ENCODE data around the gene PPP1CA. TPM values are rescaled to one million over a fixed set of nuclear protein-coding genes. Genes with fewer than 3 reads are reported as not detected.
"Not testable (repeated sequence)": the region's sequence is repeated elsewhere in the genome, so short reads cannot be mapped to it uniquely, and the experiment has no call there.

PPP1CA gene
- polyA plus RNA-seq, 1 donor, result 123 TPM

- no peak for DNase-seq (ENCODE audit: low read depth)
These were observed 3.0 kb upstream of the PPP1CA start for GRCh38 chr11:67404515-67405195.

- not testable (repeated sequence) for DNase-seq (ENCODE audit: low read depth)
These were observed 1.4 kb upstream of the PPP1CA start for GRCh38 chr11:67403085-67403484.

DNA sequence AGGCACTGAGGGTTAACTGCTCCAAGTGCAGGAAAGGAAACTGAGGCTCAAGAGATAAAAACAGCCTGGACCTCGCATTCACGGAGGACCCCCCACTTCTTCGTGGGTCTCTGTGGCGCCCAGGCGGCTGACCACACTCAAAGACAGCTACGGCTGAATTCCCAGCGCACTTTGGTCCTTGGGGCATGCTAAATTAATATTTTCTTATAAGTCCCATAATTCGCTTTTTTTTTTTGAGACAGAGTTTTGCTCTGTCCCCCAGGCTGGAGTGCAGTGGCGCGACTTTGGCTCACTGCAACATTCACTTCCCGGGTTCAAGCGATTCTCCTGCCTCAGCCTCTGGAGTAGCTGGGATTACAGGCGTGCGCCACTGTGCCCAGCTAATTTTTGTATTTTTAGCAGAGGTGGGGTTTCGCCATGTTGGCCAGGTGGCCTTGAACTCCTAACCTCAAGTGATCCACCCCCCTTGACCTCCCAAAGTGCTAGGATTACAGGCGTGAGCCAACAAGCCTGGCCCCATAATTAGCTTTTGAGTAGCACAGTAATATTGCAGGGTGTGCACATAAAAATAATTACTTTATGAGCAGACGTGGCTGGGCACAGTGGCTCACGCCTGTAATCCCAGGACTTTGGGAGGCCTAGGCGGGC is 658 bp upstream of the PPP1CA start:
- not testable (repeated sequence) for DNase-seq (ENCODE audit: low read depth)

DNA sequence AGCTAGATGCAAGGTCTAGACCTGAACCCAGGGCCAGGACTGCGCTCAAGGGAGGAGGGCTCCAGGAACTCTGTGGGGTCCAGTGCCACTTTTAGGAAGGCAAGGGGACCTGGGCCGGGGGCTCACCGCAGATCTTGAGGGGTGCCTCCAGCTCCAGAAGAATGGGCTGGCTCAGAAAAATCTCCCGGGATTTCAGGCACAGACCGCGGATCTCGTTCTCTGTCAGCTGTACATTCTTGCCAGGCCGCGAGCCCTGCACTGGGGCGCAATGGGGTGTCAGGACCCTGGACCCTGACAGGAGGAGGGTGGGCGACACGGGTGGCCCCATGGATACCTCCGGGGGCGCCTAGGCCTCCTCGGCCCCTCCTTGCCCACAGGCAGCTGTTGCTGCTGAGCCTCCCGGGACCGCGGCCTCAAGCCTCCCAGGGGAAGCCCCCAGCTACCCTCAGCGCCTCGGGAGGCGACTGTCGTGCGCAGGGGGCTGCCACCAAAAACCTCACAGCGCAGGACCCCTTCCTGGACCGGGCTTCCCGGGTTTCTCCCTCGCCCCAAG is 640 bp downstream of the PPP1CA start:
- no peak for DNase-seq (ENCODE audit: low read depth)

GRCh38 chr11:67400251-67400941 is 1.3 kb downstream of the PPP1CA start:
- DNase-seq (ENCODE audit: low read depth), result no peak

DNA sequence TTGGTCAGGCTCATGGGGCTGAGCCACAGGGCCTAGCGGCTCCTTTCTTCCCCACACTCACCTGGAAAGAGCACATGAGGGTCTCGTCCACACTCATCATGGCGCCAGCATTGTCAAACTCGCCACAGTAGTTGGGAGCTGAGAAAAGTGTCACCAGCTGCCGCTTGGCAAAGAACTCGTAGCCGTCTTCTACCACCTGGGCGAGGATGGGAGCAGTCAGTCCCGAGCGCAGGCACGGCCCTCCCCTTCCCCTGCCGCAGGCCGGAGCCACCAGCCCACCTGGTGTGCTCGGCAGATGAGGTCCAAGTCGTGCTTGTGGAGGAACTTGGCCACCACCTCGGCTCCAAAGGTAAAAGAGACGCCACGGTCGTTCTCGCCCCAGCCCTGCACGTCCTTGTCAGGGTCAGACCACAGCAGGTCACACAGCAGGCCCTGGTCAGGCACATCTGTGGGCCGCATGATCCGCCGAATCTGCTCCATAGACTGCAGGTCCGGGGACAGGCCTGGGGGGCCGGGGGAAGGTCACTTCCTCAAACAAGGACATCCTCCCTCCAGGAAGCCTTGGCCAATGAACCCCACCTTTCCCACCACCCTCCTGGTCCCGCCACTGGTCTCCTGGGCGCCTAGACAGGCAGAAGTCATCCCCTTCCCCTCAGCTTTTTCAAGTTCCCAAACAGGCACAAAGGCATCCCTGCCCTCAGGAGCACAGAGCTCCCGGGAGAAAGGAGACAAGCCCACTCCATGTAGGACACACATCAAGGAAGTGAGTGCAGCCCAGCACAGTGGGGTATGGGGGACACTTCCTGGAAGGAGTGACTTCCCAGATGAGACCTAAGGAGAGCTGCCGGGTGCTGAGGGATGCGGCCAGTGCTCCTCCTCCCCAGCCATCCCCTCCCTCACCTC is 2.7 kb downstream of the PPP1CA start:
- DNase-seq (ENCODE audit: low read depth), result no peak

- DNase-seq (ENCODE audit: low read depth), result no peak
These were observed 3.5 kb downstream of the PPP1CA start for GRCh38 chr11:67397986-67398660.

GRCh38 chr11:67397536-67397935 is 4.1 kb downstream of the PPP1CA start:
- DNase-seq (ENCODE audit: low read depth), result no peak

GRCh38 chr11:67396587-67397389 is 4.9 kb downstream of the PPP1CA start:
- DNase-seq (ENCODE audit: low read depth), result no peak

GRCh38 chr11:67396259-67396581 is 5.4 kb downstream of the PPP1CA start:
- DNase-seq (ENCODE audit: low read depth), result no peak

DNA sequence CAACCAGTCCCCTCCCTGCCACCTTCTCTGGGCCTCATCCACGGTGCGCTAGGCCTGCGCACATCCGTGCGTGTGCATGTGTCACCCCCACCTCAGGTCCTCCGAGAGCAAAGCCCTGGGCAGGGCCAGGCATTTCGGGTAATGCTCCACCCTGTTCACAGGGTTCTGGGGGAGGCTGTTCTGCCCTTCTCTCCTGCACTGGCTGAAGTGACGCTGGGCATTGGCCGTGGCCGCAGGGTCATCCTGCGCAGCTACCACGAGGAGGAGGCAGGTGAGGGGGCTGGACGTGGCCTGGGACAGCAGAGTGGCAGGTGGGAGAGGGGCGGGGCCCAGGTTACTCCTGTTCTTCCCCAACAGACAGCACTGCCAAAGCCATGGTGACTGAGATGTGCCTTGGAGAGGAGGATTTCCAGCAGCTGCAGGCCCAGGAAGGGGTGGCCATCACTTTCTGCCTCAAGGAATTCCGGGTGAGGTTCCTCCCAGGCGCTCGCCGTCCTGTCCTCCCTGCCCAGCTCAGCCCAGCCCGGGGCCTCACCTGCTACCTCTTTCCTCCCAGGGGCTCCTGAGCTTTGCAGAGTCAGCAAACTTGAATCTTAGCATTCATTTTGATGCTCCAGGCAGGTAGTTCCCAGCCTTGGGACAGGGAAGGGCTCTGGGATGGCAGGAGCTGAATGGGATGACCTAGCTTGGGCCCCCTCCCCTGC is 6.0 kb downstream of the PPP1CA start:
- DNase-seq (ENCODE audit: low read depth), result no peak

DNA sequence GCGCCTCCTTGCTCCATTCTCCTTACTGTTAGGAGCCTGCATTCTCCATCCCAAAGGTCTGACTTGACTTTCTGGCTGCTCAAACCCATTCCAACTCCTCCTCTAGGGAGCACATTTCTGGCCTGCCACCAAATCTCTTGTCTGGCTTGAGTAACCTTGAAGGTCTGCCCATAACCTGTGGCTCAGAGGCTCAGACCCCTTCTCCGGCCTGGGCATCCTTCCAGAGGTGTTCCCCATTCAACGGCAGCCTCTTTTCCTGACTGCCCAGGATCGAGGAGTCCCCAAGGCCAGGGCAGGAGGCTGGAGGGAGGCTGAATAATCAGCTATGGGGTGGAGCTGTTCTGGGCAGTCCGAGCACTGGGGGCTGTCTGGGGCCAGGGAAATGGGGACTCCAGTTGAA is 7.7 kb downstream of the PPP1CA start:
- no peak for DNase-seq (ENCODE audit: low read depth)

- DNase-seq (ENCODE audit: low read depth), result no peak
These were observed 8.2 kb downstream of the PPP1CA start for GRCh38 chr11:67393437-67393836.

DNA sequence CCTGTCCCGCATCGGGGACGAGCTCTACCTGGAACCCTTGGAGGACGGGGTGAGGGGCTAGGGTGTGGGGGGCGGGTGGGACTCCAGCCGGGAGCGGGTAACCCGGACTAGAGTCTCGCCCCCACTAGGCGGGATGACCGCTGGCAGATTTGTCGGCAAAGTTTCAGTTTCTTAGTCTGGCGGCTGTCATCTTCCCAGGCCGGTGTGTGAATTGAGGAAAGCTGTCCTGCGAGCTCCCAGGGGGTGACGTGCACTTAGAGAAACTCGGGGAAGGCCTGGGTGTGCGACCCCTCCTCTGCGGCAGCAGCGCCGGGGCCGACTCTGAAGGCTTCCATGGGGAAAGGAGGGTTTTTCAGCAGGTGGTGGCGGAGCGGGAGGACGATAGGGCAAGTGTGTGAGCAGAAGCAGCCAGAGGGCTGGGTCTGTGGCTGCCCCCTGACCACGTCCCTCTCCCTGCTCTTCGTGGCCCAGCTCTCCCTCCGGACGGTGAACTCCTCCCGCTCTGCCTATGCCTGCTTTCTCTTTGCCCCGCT is 9.4 kb downstream of the PPP1CA start:
- no peak for DNase-seq (ENCODE audit: low read depth)

DNA sequence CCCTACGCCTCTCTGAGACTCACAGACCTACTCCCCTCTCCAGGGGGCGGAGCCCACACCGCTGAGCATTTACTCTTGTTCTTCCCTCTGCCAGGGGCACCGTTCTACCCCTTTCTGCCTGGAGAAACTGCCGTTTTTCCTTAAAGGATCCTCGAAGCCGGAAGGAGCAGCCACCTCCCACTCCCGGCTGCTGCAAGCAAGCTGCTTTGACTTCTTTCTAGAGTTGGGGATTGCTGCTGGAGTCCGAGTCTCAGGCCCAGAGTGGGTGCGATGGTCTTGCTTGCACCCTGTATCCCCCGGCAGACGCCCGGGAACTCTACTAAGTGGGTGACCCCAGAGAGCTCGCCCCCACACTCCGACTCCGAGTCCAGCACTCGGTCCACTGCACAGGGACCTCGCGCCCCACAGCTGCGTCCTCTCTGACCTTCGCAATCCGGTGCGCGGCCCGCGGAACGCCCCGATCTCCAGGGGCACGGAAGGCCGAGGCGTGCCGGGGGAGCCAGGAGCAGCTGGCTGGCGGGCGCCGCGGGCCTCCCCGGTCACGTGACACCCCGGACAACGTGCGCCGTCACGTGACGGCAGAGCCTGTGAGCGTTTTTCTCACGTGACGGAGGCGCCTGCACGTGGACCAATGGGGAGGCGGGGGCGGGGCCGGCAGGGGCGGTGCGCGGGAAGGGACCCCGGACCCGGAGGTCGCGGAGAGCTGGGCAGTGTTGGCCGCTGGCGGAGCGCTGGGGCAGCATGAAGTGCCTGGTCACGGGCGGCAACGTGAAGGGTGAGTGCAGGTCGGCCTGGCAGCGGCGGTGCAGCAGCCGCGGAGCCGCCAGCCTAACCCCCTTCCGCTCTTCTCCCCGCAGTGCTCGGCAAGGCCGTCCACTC is 10.1 kb downstream of the PPP1CA start, which contains the start of gene RAD9A:
TSS of gene RAD9A (plus strand) at position 683 of the 879 bp plus-strand sequence. CDS start at position 742, 59 bp downstream.
- DNase-seq (ENCODE audit: low read depth), result peak; percentile 86

DNA sequence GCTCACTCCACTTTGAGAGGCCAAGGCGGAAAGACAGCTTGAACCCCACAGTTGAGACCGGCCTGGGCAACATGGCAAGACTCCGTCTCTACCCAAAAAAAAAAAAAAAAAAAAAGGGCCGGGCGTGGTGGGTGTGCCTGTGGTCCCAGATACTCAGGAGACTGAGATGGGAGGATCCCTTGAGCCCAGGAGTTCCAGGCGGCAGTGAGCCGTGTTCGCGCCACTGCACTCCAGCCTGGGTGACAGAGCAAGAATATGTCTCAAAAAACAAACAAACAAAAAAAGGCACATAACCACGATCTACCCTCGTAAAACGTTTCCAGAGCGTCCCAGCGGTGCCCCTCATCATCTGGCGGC is 10.7 kb downstream of the PPP1CA start:
- DNase-seq (ENCODE audit: low read depth), result no peak

DNA sequence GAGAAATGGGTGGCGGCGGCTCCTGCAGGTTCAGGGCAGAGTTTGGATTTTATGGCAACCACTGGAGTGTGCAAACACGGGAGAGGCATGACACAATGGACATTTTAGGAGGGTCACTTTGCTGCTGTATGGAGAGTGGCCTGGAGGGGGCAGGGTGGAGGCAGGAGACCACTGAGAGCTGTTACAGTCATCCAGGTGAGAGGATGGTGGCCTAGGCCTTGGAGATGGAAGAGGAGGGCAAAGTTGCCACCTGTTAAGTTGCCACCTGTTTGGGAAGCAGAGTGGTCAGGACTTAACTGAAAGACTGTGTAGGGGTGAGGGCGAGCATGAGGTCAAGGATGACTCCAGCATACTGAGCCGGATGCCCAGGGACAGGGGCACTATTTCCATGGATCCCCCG is 12.2 kb downstream of the PPP1CA start:
- no peak for DNase-seq (ENCODE audit: low read depth)

GRCh38 chr11:67387518-67387917 is 14.1 kb downstream of the PPP1CA start:
- DNase-seq (ENCODE audit: low read depth), result no peak

Measured in forelimb muscle (tissue), 1 donor.